Astrocyte (in vitro differentiated cells and primary cell): ENCODE data around the gene STT3B. TPM values are rescaled to one million over a fixed set of nuclear protein-coding genes. Genes with fewer than 3 reads are reported as not detected.

Experiments used
- DNase-seq: peaks from one replicate; pipeline ENCODE4 v3.0.0-alpha.2; 2010; ENCODE audit warnings: low read depth
- FAIRE-seq: peaks from 2 replicates; lab custom pipeline; 2011; peaks lifted over from hg19 to GRCh38; lab: Jason Lieb, UNC
- H2AFZ ChIP-seq: 2 replicates; pipeline ENCODE4 v1.6.0; 2012; ENCODE audit warnings: low read depth, low read length, inconsistent platforms
- H3K27ac ChIP-seq: 2 replicates; pipeline ENCODE4 v1.5.1; 2011; ENCODE audit warnings: low read depth, low read length, inconsistent platforms
- H3K27me3 ChIP-seq: 2 replicates; pipeline ENCODE4 v1.6.0; 2011; ENCODE audit warnings: low read length, inconsistent platforms; ENCODE audit not compliant: insufficient read depth
- H3K36me3 ChIP-seq: 2 replicates; pipeline ENCODE4 v1.5.1; 2011; ENCODE audit warnings: low read length, inconsistent platforms; ENCODE audit not compliant: insufficient read depth
- H3K4me1 ChIP-seq: 2 replicates; pipeline ENCODE4 v1.5.1; 2011; ENCODE audit warnings: low read length, inconsistent platforms; ENCODE audit not compliant: insufficient read depth
- H3K4me2 ChIP-seq: 2 replicates; pipeline ENCODE4 v1.6.0; 2012; ENCODE audit warnings: low read length, inconsistent platforms
- H3K4me3 ChIP-seq: 2 replicates; pipeline ENCODE4 v1.5.1; 2011; ENCODE audit warnings: low read depth, mild to moderate bottlenecking, low read length, inconsistent platforms; ENCODE audit not compliant: insufficient read depth
- H3K79me2 ChIP-seq: 2 replicates; pipeline ENCODE4 v1.6.0; 2012; ENCODE audit warnings: mild to moderate bottlenecking, low read length, inconsistent platforms; ENCODE audit not compliant: insufficient read depth
- H3K9ac ChIP-seq: 2 replicates; pipeline ENCODE4 v1.6.0; 2012; ENCODE audit warnings: mild to moderate bottlenecking, low read length, inconsistent platforms
- H3K9me3 ChIP-seq: 2 replicates; pipeline ENCODE4 v1.5.1; 2012; ENCODE audit warnings: low read depth, mild to moderate bottlenecking, low read length, inconsistent platforms; ENCODE audit not compliant: insufficient read depth
- H4K20me1 ChIP-seq: 2 replicates; pipeline ENCODE4 v1.6.0; 2012; ENCODE audit warnings: low read length, inconsistent platforms; ENCODE audit not compliant: insufficient read depth
- H3K27ac Mint-ChIP-seq: one replicate; pipeline ENCODE4 v1.8.0; 2021; ENCODE audit warnings: mild to moderate bottlenecking, mixed read lengths; ENCODE audit not compliant: unreplicated experiment
- H3K27me3 Mint-ChIP-seq: one replicate; pipeline ENCODE4 v1.8.0; 2021; ENCODE audit warnings: low read depth, mixed read lengths; ENCODE audit not compliant: unreplicated experiment
- H3K36me3 Mint-ChIP-seq: one replicate; pipeline ENCODE4 v1.8.0; 2021; ENCODE audit warnings: low read depth, mixed read lengths; ENCODE audit not compliant: unreplicated experiment
- H3K4me1 Mint-ChIP-seq: one replicate; pipeline ENCODE4 v1.8.0; 2021; ENCODE audit warnings: low read depth, mixed read lengths; ENCODE audit not compliant: unreplicated experiment
- H3K4me3 Mint-ChIP-seq: one replicate; pipeline ENCODE4 v1.8.0; 2021; ENCODE audit warnings: mild to moderate bottlenecking, moderate library complexity, mixed read lengths; ENCODE audit not compliant: unreplicated experiment
- H3K9me3 Mint-ChIP-seq: one replicate; pipeline ENCODE4 v1.8.0; 2021; ENCODE audit warnings: mild to moderate bottlenecking, mixed read lengths; ENCODE audit not compliant: unreplicated experiment
- EZH2 ChIP-seq: IDR thresholded peaks from 2 replicates; pipeline ENCODE4 v1.6.1; 2012; ENCODE audit warnings: mild to moderate bottlenecking, low read length, inconsistent platforms; ENCODE audit not compliant: insufficient read depth
- total RNA-seq: library from RNA; stranded (reverse); gene quantifications from 2 replicates; pipeline ENCODE4 v1.2.1, GENCODE V29; 2021
- TF ChIP-seq, protein P1 (sequence below): IDR thresholded peaks from 2 replicates; pipeline ENCODE4 v1.5.1; 2011; ENCODE audit warnings: low read depth, mild to moderate bottlenecking, inconsistent platforms, low read length, moderate library complexity; ENCODE audit not compliant: insufficient read depth

The STT3B gene
- total RNA-seq, 1 donor from 2014 or later: 156 TPM

DNA sequence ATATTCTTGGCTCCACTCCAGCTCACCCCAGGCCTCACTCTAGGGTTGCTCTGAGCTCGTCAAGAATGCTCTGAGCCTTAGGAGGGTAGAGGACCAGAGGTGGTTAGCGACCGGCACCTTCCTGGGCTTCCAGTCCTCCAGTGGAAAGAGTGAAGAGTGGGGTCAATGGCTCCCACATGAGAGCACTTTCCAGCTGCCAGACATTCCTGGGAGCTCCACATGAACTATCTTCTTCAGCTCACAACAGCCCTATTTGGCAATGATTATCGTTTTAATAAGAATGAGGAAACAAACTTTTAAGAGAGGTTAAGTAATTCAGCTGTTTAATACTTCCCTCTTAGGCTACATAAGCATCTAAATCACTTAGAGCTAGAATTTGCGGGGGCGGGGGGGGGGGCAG, 139.3 kb downstream of the STT3B start:
- TF ChIP-seq, protein P1, sequence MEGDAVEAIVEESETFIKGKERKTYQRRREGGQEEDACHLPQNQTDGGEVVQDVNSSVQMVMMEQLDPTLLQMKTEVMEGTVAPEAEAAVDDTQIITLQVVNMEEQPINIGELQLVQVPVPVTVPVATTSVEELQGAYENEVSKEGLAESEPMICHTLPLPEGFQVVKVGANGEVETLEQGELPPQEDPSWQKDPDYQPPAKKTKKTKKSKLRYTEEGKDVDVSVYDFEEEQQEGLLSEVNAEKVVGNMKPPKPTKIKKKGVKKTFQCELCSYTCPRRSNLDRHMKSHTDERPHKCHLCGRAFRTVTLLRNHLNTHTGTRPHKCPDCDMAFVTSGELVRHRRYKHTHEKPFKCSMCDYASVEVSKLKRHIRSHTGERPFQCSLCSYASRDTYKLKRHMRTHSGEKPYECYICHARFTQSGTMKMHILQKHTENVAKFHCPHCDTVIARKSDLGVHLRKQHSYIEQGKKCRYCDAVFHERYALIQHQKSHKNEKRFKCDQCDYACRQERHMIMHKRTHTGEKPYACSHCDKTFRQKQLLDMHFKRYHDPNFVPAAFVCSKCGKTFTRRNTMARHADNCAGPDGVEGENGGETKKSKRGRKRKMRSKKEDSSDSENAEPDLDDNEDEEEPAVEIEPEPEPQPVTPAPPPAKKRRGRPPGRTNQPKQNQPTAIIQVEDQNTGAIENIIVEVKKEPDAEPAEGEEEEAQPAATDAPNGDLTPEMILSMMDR: no peak
- no peak for TF ChIP-seq EZH2
- Histone ChIP-seq H4K20me1 (no peaks in the 10 kb centered on the region), H3K4me3 (no peak overlapping the region), H3K79me2 (no peaks in the 10 kb centered on the region), H3K27me3 (no peaks in the 10 kb centered on the region), H3K4me2 (no peak overlapping the region), H3K9me3 (no peaks in the 10 kb centered on the region), H3K27ac (no peak overlapping the region), H3K4me1 (no peaks in the 10 kb centered on the region), H3K9ac (no peak overlapping the region), H3K36me3 (no peaks in the 10 kb centered on the region), H2AFZ (no peak overlapping the region)
- H3K9me3 Mint-ChIP-seq: no peaks in the 10 kb centered on the region
- H3K27me3 Mint-ChIP-seq: no peaks in the 10 kb centered on the region
- H3K4me3 Mint-ChIP-seq: no peak overlapping the region
- no peak for FAIRE-seq
- H3K27ac Mint-ChIP-seq: no peak overlapping the region
- no peak for DNase-seq
- no peaks in the 10 kb centered on the region for H3K4me1 Mint-ChIP-seq
- peaks cover 20% of the 10 kb centered on the region for H3K36me3 Mint-ChIP-seq

DNA sequence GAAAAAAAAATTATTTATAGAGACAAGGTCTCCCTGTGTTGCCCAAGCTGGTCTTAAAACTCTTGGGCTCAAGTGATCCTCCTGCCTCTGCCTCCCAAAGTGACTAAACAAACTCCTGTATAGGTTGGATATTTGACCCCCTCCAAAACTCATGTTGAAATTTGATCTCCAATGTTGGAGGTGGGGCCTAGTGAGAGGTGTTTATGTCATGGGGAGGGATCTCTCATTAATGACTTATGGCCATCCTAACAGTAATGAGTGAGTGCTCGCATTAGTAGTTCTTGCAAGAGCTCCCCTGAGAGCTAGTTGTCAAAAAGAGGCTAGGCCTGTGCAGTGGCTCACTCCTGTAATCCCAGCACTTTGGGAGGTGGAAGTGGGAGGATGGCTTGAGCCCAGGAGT, 141.2 kb downstream of the STT3B start:
- H3K27ac ChIP-seq: no peak overlapping the region
- no peak overlapping the region for H3K9ac ChIP-seq
- no peak overlapping the region for H3K27ac Mint-ChIP-seq
- peaks cover 16% of the 10 kb centered on the region for H3K36me3 Mint-ChIP-seq
- H3K9me3 Mint-ChIP-seq: no peaks in the 10 kb centered on the region
- H2AFZ ChIP-seq: no peak overlapping the region
- H3K4me3 Mint-ChIP-seq: no peak overlapping the region
- no peak overlapping the region for H3K4me3 ChIP-seq
- FAIRE-seq: no peak
- no peak for DNase-seq
- peaks cover 3% of the 10 kb centered on the region for H3K4me1 ChIP-seq
- H3K36me3 ChIP-seq: no peaks in the 10 kb centered on the region
- TF ChIP-seq, protein P1: no peak
- TF ChIP-seq EZH2: no peak
- H3K79me2 ChIP-seq: no peaks in the 10 kb centered on the region
- no peaks in the 10 kb centered on the region for H4K20me1 ChIP-seq
- H3K27me3 Mint-ChIP-seq: no peaks in the 10 kb centered on the region
- peaks cover 12% of the 10 kb centered on the region for H3K4me1 Mint-ChIP-seq
- no peaks in the 10 kb centered on the region for H3K27me3 ChIP-seq
- no peak overlapping the region for H3K4me2 ChIP-seq
- H3K9me3 ChIP-seq: no peaks in the 10 kb centered on the region

DNA sequence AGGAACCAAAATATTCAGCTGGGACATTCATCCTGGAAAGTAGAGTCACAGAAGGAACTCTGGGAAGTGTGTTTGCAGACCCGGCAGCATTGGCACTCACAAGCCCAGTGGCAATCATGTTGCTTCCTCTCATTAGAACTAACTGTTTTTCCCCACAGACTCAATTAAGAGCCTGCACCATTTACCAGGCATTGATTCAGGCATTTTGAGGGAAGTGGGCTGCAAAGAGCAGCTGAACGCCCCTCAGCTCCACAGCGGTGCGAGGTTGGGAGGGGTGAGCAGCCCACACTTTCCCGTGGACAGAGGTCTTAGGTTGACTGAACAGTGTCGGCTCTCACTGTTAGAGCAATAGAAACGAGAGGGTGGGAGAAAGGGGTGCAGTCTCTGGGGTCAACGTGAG, 143.8 kb downstream of the STT3B start:
- H3K36me3 Mint-ChIP-seq: peaks cover 10% of the 10 kb centered on the region
- FAIRE-seq: no peak
- no peaks in the 10 kb centered on the region for H3K27me3 ChIP-seq
- H3K36me3 ChIP-seq: no peaks in the 10 kb centered on the region
- no peak overlapping the region for H3K27ac ChIP-seq
- no peak overlapping the region for H3K27ac Mint-ChIP-seq
- H3K9me3 Mint-ChIP-seq: no peaks in the 10 kb centered on the region
- no peaks in the 10 kb centered on the region for H4K20me1 ChIP-seq
- TF ChIP-seq, protein P1: no peak
- TF ChIP-seq EZH2: no peak
- H3K4me3 ChIP-seq: no peak overlapping the region
- H3K79me2 ChIP-seq: no peaks in the 10 kb centered on the region
- H3K4me1 Mint-ChIP-seq: peaks cover 27% of the 10 kb centered on the region
- H2AFZ ChIP-seq: no peak overlapping the region
- H3K4me3 Mint-ChIP-seq: no peak overlapping the region
- no peak for DNase-seq
- H3K27me3 Mint-ChIP-seq: no peaks in the 10 kb centered on the region
- H3K4me2 ChIP-seq: no peak overlapping the region
- H3K4me1 ChIP-seq: peaks cover 3% of the 10 kb centered on the region
- no peak overlapping the region for H3K9ac ChIP-seq
- H3K9me3 ChIP-seq: no peaks in the 10 kb centered on the region
